ENCODE results near the gene CDC42SE2.

Gene CDC42SE2

GRCh38 chr5:131375351-131375750, 111.5 kb downstream of the CDC42SE2 start:
- Histone ChIP-seq H3K9me2 (ENCODE audit: low read depth, low read length) (no peaks in the 10 kb centered on the region), H3K4me1 (ENCODE audit: insufficient read depth, low read length, severe bottlenecking) (peaks cover 67% of the 10 kb centered on the region), H3K27ac (ENCODE audit: low read depth, low read length, poor library complexity, severe bottlenecking) (peak overlapping the region; percentile 67), H3K36me3 (ENCODE audit: insufficient read depth, low read length) (peaks cover 19% of the 10 kb centered on the region; the same call in 1 of the 2 replicates), H3K9me3 (ENCODE audit: low read length) (no peaks in the 10 kb centered on the region), H3K4me2 (ENCODE audit: low read length) (no peak overlapping the region), H2AFZ (ENCODE audit: low read length) (no peak overlapping the region), H3K9ac (ENCODE audit: low read length) (peak overlapping the region; percentile 21; the same call in 1 of the 2 replicates), H3K27me3 (ENCODE audit: insufficient read depth, low read length) (no peaks in the 10 kb centered on the region), H3K79me2 (ENCODE audit: insufficient read depth, low read length) (peaks cover 45% of the 10 kb centered on the region), H3K4me3 (ENCODE audit: low read depth, low read length, poor library complexity, severe bottlenecking) (no peak overlapping the region), H4K20me1 (ENCODE audit: insufficient read depth, low read length) (no peaks in the 10 kb centered on the region), H3F3A (ENCODE audit: insufficient read depth, low read length) (peaks cover 11% of the 10 kb centered on the region)
- TF ChIP-seq EZH2 (IDR thresholded peaks at IDR 0.05; ENCODE audit: borderline replicate concordance, low read length) (no peak), CTCF (IDR thresholded peaks at IDR 0.05; ENCODE audit: low read length) (no peak)

GRCh38 chr5:131377346-131377745, 113.5 kb downstream of the CDC42SE2 start:
- H3K27ac ChIP-seq (ENCODE audit: low read depth, low read length, poor library complexity, severe bottlenecking), result peak overlapping the region; percentile 91
- TF ChIP-seq EZH2 (IDR thresholded peaks at IDR 0.05; ENCODE audit: borderline replicate concordance, low read length), result no peak
- TF ChIP-seq CTCF (IDR thresholded peaks at IDR 0.05; ENCODE audit: low read length), result no peak
- H3K9me3 ChIP-seq (ENCODE audit: low read length), result no peaks in the 10 kb centered on the region
- no peak overlapping the region for H3K4me3 ChIP-seq (ENCODE audit: low read depth, low read length, poor library complexity, severe bottlenecking)
- no peaks in the 10 kb centered on the region for H3K27me3 ChIP-seq (ENCODE audit: insufficient read depth, low read length)
- H3K9ac ChIP-seq (ENCODE audit: low read length), result no peak overlapping the region
- no peak overlapping the region for H3K4me2 ChIP-seq (ENCODE audit: low read length)
- H4K20me1 ChIP-seq (ENCODE audit: insufficient read depth, low read length), result no peaks in the 10 kb centered on the region
- no peak overlapping the region for H2AFZ ChIP-seq (ENCODE audit: low read length)
- peaks cover 85% of the 10 kb centered on the region for H3K4me1 ChIP-seq (ENCODE audit: insufficient read depth, low read length, severe bottlenecking)
- H3K9me2 ChIP-seq (ENCODE audit: low read depth, low read length), result no peaks in the 10 kb centered on the region
- peaks cover 22% of the 10 kb centered on the region for H3F3A ChIP-seq (ENCODE audit: insufficient read depth, low read length)
- H3K79me2 ChIP-seq (ENCODE audit: insufficient read depth, low read length), result peaks cover 26% of the 10 kb centered on the region
- peaks cover 4% of the 10 kb centered on the region; the same call in 1 of the 2 replicates for H3K36me3 ChIP-seq (ENCODE audit: insufficient read depth, low read length)

GRCh38 chr5:131377785-131378325, 114.0 kb downstream of the CDC42SE2 start:
- Histone ChIP-seq H3K27me3 (ENCODE audit: insufficient read depth, low read length) (no peaks in the 10 kb centered on the region), H3F3A (ENCODE audit: insufficient read depth, low read length) (peaks cover 22% of the 10 kb centered on the region), H3K4me1 (ENCODE audit: insufficient read depth, low read length, severe bottlenecking) (peaks cover 85% of the 10 kb centered on the region), H3K36me3 (ENCODE audit: insufficient read depth, low read length) (peaks cover 4% of the 10 kb centered on the region; the same call in 1 of the 2 replicates), H3K9me3 (ENCODE audit: low read length) (no peaks in the 10 kb centered on the region), H2AFZ (ENCODE audit: low read length) (no peak overlapping the region), H3K9me2 (ENCODE audit: low read depth, low read length) (no peaks in the 10 kb centered on the region), H3K4me2 (ENCODE audit: low read length) (no peak overlapping the region; the same call in 1 of the 2 replicates), H3K9ac (ENCODE audit: low read length) (no peak overlapping the region), H4K20me1 (ENCODE audit: insufficient read depth, low read length) (no peaks in the 10 kb centered on the region), H3K79me2 (ENCODE audit: insufficient read depth, low read length) (peaks cover 21% of the 10 kb centered on the region; the same call in 1 of the 2 replicates), H3K27ac (ENCODE audit: low read depth, low read length, poor library complexity, severe bottlenecking) (peak overlapping the region; percentile 91), H3K4me3 (ENCODE audit: low read depth, low read length, poor library complexity, severe bottlenecking) (no peak overlapping the region)
- TF ChIP-seq CTCF (IDR thresholded peaks at IDR 0.05; ENCODE audit: low read length), result no peak
- TF ChIP-seq EZH2 (IDR thresholded peaks at IDR 0.05; ENCODE audit: borderline replicate concordance, low read length), result no peak

Data from OCI-LY1 (cell line).